ENCODE data around the gene YIPF2.

YIPF2 gene

DNA sequence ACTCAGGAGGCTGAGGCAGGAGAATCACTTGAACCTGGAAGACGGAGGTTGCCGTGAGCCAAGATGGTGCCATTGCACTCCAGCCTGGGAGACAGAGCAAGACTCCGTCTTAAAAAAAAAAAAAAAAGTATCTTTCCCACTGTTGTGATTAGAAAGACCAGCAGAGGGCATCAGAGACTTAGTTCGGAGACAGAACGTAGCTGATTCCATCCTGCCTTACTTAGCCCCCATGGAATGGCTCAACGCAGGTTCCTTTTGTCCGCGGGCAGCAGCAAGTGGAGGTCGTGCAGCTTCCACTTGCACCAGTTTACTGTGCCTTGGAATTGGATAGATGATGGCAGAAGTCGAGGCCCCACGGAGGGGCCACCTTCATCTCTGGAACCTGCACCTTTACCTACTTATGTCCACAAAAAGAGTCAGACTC is 8.2 kb upstream of the YIPF2 start:
- peak; percentile 28 to 65 for DNase-seq

DNA sequence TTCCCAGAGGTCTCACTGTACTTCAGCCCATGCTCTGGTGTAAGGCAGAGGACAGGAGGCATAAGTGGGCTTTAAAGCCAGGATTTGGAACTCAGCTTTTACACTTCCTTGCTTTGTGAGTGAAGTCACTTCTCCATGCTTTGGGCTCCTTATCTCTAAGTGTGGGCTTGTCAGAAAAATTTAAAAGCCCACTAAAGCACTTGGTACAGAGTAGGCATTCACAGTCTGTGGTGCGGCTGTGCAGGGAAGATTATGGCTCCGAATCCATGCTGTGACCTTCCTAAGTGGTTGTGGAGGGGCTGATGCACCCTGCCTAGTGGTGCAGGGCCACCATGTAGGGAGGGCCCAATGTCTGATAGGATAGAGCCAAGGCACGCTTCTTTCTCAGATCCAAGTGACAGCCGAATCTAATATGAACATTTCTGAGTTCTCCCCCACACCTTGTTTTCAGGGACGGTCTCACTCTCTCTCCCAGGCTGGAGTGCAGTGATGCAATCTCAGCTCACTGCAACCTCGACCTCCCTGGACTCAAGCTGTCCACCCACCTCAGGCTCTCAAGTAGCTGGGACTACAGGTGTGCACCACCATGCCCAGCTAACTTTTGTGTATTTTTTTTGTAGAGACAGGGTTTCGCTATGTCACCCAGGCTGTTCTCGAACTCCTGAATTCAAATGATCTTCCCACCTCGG is 7.1 kb upstream of the YIPF2 start:
- no peak for DNase-seq

DNA sequence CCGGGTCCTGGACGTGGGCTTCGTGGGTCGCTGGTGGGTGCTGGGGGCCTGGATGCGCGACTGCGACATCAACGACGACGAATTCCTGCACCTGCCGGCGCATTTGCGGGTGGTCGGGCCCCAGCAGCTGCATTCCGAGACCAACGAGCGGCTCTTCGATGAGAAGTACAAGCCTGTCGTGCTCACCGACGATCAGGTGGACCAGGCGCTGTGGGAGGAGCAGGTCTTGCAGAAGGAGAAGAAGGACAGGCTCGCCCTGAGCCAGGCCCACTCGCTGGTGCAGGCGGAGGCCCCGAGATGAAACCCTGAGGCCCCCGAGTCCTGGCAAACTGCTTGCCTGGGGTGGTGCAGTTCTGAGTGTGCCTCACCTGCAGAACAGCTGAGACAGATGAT is 959 bp upstream of the YIPF2 start:
- DNase-seq = no peak

DNA sequence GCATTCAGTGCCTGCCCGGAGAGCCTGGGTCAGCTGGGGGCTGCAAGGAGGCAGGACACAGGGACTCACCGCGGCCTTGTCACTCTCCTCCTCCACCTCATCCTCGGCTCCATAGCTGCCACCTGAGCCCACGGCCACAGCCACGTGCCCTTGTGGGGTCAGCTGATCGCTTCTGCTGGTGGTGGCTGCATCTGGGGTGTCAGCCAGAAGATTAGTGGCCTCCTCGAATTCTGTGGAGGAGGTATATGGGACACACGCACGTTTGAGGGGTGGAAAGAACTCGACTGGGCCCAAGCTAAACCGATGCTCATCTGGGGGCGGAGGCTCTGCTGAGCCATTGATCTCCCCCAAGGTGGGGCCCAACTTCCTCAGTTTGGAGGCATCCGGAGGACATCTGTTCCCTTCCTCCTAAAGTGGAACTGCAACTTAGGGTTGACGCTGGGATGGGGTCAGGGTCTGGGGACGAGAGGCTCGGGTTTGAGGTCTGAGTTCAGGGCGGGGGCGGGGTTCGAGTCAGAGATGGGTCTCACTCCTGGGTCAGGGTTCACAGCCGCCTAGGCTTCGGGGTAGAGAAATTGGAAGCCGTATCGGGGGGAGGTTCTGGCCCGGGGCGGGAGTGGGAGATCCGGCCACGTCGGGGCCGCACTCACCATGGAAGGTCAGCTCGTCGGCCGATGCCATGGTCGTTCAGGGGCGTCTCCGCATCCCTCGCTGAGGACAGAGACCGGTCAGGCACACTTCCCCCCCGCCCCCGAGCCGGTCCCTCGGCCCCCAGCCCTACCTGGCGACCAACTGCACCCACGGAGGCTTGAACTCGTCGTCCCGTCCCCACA is 493 bp downstream of the YIPF2 start:
- peak; percentile 6 to 7 for DNase-seq

DNA sequence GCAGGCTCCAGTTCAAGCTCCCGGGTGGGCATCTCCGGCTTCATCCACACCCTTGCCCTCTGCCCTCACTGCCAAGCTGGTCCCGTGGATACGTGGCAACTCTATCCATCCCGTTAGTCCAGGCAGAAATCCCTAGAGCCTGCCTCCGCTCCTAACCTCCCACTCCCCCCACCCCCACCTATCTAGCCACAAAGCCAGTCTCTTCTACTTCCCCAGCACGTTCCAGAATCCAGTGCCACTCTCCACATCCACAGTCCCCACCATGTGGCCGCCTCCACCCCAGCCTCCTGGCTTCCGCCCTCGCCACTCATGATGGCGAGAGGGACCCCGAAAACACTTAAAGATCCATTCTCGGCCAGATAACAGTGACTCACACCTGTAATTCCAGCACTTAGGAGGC is 3.8 kb downstream of the YIPF2 start:
- no peak for DNase-seq

DNA sequence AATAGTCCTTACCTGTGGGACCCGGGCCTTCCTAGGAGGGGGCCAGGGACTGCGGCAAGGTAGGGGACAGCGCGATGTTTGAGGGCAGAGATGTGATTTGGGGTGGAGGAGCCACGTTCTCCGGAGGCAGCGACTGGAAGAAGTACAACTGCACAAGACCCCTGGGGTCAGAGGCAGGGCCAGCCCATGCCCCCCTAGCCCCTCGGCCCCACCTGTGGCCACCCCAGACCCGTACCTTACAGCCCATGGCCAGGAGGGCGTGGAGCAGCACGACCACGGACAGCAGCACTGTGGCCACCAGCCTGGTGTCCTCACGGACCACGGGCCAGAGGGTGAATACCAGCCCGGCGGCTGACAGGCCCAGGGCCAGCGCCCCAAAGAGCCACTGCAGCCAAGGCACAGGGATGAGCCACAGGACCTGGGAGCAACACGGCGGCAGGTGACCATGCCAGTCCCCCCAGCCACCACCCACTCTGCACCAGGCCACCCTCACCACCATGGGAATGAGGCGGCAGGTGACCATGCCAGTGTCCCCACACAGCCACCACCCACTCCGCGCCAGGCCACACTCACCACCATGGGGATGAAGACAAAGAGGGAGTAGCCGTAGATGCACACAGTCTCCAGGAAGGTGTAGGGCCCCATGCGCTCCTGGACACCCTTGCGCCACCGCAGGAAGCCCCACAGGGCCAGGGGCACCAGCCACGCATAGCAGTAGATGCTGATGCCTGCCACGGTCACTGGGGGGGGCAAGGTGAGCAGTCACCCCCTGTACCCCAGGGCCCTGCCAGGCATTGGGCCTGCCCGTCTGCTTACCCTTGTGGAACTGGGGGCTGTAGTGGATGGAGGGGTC is 5.0 kb downstream of the YIPF2 start:
- no peak for DNase-seq

DNA sequence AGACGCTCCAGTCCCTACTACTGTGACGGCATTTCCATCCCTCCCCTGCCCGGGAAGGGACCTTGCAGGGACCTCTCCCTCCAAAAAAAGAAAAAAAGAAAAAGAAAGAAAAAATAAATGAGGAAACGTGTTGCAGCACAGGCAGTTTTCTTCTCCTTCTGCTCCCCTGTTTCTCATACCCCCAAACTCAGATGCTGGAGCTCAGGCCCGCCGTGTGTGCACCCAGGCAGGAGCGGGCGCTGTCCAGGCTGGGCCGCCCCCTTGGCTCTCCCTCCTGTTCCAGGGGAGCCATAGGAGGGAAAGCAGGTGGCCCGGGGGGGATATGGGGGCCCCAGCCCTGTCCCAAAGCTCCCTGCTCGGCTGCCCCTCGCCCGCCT is 5.8 kb downstream of the YIPF2 start:
- DNase-seq = no peak

DNA sequence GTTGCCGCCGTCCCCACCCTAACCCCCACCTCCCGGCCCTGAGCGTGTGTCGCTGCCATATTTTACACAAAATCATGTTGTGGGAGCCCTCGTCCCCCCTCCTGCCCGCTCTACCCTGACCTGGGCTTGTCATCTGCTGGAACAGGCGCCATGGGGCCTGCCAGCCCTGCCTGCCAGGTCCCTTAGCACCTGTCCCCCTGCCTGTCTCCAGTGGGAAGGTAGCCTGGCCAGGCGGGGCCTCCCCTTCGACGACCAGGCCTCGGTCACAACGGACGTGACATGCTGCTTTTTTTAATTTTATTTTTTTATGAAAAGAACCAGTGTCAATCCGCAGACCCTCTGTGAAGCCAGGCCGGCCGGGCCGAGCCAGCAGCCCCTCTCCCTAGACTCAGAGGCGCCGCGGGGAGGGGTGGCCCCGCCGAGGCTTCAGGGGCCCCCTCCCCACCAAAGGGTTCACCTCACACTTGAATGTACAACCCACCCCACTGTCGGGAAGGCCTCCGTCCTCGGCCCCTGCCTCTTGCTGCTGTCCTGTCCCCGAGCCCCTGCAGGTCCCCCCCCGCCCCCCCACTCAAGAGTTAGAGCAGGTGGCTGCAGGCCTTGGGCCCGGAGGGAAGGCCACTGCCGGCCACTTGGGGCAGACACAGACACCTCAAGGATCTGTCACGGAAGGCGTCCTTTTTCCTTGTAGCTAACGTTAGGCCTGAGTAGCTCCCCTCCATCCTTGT is 6.4 kb downstream of the YIPF2 start:
- DNase-seq = no peak

DNA sequence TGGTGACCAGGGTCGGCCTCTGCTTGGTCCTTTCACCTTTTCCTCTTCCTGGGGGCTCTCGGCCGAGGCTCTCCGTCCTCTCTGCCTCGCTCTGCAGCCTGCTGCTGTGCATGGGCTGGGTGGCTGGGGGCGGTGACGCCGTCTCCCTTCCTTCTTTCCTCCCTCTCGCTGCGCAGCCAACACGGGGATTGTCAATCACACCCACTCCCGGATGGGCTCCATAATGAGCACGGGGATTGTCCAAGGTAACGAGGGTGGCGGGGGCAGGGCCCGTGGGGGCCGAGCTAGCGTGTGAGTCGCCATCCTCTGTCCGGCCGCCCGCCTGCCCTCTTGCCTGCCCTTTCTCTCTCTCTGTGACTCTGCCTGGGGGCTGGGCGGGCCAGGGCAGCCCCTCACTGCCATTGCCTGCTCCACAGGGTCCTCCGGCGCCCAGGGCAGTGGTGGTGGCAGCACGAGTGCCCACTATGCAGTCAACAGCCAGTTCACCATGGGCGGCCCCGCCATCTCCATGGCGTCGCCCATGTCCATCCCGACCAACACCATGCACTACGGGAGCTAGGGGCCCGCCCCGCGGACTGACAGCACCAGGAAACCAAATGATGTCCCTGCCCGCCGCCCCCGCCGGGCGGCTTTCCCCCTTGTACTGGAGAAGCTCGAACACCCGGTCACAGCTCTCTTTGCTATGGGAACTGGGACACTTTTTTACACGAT is 7.1 kb downstream of the YIPF2 start:
- no peak for DNase-seq

DNA sequence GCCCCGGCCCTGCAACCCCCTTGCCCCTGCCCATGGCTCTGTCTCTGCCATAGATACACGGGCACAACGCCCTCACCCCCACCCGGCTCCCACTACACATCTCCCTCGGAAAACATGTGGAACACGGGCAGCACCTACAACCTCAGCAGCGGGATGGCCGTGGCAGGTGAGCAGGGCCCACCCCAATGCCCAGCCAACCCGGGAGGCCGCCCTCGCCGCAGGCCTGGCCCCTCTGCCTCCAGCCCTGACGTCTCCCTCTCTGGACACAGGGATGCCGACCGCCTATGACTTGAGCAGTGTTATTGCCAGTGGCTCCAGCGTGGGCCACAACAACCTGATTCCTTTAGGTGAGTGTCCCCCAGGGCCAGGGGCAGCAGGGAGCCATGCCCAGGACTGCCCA is 7.7 kb downstream of the YIPF2 start:
- DNase-seq = no peak

DNA sequence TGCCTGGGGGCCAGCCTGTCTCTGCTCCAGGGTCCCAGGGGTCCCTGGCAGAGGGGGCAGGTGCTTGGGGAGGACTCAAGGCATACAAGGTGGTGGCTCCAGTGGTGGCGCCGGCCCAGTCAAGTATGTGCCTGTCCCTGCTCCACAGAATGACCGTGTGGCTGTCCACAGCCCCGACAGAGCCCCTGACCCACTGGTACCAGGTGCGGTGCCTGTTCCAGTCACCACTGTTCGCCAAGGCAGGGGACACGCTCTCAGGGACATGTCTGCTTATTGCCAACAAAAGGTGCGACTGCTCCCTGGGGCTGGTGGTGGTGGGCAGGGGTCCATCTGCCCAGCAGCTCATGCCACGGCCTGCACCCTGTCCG is 8.2 kb downstream of the YIPF2 start:
- no peak for DNase-seq

DNA sequence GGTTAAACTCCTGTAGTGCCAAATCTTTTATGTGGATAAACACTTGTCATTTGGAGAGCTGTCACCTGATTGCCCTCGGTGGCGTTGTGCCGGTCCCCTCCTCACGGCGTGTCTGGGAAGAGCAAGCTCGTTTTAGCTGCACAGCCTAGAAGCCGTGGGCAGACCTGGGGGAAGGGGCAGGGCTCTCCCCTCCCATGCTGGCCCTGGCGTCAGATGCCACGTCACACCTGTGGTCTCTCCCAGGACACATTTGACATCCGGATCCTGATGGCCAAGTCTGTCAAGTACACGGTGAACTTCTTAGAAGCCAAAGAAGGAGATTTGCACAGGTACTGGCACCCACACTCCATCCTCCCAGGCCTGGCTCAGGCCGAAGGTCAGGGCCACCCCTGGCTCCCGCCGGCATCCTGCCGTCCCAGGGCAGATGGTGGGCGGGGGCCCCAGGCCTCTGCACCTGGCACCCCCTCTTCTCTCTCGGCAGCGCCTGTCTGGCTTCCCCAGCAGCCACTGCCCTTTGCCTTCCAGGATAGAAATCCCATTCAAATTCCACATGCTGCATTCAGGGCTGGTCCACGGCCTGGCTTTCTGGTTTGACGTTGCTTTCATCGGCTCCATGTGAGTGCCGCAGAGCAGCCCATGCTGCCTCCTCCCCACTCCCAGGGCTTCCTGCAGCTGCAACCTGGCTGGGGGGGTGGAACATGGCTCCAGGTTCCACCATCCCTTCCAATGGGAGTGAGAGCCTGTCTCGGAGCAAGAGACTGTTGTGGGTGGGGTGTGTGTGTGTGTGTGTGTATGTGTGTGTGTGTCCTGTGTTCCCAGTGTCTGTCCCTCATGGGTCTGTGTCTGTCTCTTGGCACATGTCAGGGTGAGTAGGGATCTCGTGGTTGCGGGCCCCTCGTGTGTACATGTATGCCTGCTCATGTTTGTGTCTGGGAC is 8.8 kb downstream of the YIPF2 start:
- no peak for DNase-seq

DNA sequence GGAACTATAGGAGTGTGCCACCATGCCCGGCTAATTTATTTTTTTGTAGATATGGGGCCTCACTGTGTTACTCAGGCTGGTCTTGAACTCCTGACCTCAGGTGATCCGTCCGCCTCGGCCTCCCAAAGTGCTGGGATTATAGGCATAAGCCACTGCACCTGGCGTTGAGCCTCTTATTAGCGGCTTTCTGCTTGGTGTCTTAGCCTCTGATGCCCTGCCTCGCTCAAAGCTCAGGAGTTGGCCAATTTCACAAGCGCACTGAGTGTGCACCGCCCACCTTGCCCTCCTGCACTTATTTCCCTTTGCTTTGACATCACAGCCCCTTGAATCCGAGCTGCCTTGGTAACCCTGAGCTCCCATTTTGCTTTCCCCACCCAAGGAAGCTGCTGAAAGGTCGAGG is 10.1 kb downstream of the YIPF2 start:
- no peak for DNase-seq

DNA sequence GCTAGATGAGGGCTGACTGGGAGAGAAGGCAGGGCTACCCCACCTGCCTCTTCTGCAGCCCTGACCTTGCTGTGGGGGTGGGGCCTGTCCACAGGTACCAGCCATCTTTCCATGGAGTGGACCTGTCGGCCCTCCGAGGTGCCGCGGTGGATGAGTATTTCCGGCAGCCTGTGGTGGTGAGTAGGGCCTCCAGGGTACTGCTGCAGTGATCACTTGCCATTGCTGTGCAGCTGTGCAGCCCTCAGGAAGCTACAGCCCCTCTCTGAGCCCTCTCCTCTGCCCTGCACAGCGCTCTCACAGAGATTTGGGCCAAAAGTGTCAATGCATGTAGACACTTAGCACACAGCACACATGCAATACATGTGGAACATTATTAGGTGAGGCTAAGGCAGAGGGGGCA is 11.8 kb downstream of the YIPF2 start:
- DNase-seq = no peak

DNA sequence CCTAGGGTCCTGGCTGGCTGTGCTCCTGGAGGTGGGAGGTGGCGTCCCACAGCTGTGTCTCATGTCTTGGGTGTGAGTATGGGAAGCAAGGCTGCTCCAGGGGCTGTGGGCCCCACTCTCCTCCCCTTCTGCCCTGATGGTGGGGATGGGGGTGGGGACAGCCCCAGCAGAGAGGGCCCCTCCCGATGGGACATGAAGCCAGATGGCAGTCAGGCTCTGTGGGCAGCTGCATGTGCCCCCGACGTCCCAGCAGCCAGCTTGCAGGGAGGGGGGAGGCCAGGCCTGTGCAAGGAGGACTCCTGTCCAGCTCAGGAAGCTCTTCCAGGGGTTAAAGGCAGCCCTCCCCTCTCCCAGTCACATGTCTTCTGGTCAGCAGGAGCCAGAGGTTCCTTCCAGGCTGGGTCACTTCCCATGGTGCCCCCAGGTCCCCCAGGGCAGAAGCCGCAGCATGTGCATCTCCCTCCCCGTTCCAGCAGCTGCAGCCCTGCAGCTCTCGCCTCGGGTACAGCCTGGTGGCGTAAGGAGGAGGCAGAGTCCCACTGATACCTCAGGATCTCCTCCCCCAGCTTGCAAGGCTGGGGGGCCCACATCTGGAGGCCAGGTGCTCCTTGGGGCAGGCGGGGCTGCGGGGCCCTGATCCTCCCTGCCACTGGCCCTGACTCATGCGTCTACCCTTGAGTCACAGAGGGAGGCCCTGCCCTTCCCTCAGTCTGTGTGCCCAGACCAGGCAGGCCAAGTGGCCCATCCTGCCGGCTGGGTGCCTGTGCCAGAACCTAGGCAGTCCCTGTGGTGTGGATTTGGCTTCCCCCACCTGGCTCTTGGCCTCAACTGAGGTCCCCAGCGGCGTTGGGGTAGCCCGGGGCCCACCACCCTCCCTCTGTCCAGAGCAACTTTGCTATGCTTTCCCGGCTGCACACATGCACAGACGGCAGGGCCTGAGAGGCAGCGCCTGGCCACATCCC is 13.0 kb downstream of the YIPF2 start:
- DNase-seq = no peak

DNA sequence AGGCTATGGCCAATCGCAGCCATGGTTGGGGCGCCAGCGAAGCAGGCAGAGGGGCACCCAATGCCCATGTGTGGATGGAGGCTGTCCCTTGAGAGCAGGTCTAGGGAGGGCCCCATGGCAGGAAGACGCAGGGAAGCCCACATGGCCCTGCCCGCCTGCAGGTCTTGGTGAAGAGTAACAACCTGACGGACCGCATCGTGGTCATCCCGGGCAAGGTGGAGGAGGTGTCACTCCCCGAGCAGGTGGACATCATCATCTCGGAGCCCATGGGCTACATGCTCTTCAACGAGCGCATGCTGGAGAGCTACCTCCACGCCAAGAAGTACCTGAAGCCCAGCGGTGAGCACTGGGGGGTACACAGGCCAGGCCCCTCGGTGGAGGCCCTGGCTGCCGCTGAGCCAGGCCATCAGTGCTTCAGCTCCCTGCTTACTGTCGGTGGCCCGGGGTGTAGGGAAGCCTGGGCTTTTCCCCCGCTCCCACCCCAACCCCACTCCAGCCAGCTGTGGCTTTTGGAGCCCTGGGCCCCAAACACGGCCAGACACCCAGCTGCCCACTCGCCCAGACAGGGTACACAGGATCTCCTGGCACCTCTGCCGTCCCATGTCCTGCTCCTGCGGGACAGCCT is 14.6 kb downstream of the YIPF2 start:
- no peak for DNase-seq

DNA sequence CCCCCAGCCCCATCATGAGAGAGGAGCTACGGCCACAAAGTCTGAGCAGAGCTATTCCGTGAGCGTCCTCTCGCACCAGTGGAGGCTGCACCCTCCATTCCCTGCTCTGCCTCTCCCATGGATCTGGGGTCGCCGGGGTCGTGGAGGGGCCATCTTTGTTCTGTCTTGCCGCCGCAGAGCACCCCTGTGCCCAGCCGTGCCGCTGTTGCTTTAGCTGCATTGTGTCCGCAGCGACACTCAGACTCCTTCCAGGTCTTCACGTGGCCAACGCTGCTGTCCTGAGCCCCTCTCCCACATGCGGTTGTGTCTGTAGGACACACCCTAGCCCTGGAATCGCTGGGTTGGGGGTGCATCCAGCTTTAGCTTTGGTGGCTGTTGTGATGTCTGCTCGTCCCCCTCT is 15.8 kb downstream of the YIPF2 start:
- no peak for DNase-seq

DNA sequence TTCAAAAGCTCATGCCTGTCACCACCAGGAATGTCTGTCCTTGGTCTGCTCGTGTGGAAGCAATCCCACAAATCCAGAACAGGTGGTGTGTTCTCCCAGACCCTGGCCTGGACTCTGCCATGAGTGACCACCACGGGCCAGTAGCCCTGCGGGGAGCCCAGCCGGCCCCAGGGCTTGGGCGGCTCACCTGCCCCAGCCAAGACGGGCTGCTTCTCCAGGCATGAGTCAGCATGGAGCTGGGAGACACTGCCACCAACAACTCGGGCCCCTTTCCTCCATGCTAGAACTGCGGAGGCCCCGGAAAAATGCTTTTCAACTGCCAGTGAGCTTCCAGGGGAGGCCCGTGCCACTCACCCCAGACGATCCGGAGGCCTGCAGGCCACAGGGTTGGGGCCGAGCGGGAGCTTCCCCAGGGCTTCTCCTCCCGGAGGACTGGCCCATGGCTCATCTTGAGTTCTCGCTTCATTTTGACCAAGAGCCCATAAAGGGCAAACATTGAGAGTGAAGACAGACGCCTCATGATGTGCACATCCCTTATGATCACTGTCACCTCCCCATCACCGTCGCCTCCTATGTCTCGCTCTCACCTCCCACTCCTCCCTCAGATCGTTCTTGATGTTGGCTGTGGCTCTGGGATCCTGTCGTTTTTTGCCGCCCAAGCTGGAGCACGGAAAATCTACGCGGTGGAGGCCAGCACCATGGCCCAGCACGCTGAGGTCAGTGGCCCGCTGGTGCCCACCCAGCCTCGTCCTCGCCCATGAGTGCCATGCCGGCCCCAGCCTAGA is 16.7 kb downstream of the YIPF2 start:
- no peak for DNase-seq
